ENCODE results near the gene HMX1. TPM values are rescaled to one million over a fixed set of nuclear protein-coding genes. Genes with fewer than 3 reads are reported as not detected.

Gene HMX1
- total RNA-seq, 4 donors from 2014 or later: not detected

- H3K9me3 ChIP-seq: peaks cover 0 to 13% (median 0%) of the 10 kb centered on the region in 3 donors
- H3K27ac ChIP-seq: no peak overlapping the region
- WGBS, 2 donors (ENCODE audit: low coverage in 1 of 2): 24 to 77% methylated on average over 2 of the region's 10 CpGs
- no peak overlapping the region for H3K4me3 ChIP-seq
- H3K4me1 ChIP-seq: no peaks in the 10 kb centered on the region
- peaks cover 70% of the 10 kb centered on the region for H3K27me3 ChIP-seq
- no peaks in the 10 kb centered on the region for H3K36me3 ChIP-seq
- no peak for ATAC-seq
- TF ChIP-seq CTCF (IDR thresholded peaks at IDR 0.05) (no peak), POLR2AphosphoS5 (IDR thresholded peaks at IDR 0.05) (no peak), POLR2A (IDR thresholded peaks at IDR 0.05) (no peak), EP300 (IDR thresholded peaks at IDR 0.05) (no peak)
Measured at GRCh38 chr4:8840006-8840793, 31.4 kb downstream of the HMX1 start.

- H3K27me3 ChIP-seq: peaks cover 69% of the 10 kb centered on the region
- no peaks in the 10 kb centered on the region for H3K4me1 ChIP-seq
- H3K36me3 ChIP-seq: no peaks in the 10 kb centered on the region
- H3K9me3 ChIP-seq: peaks cover 0 to 7% (median 0%) of the 10 kb centered on the region in 3 donors
- ATAC-seq: no peak
- 77 to 90% methylated on average over 2 to 13 of the region's 22 CpGs for WGBS, 2 donors (ENCODE audit: low coverage in 1 of 2)
- TF ChIP-seq POLR2A (IDR thresholded peaks at IDR 0.05) (no peak), CTCF (IDR thresholded peaks at IDR 0.05) (no peak), EP300 (IDR thresholded peaks at IDR 0.05) (no peak), POLR2AphosphoS5 (IDR thresholded peaks at IDR 0.05) (no peak)
- no peak overlapping the region for H3K4me3 ChIP-seq
- H3K27ac ChIP-seq: no peak overlapping the region
Measured at GRCh38 chr4:8838961-8839431, 32.6 kb downstream of the HMX1 start.

- H3K36me3 ChIP-seq: no peaks in the 10 kb centered on the region
- 48 to 67% methylated on average over 4 to 7 of the region's 12 CpGs for WGBS, 2 donors (ENCODE audit: low coverage in 1 of 2)
- no peaks in the 10 kb centered on the region for H3K4me1 ChIP-seq
- peaks cover 0 to 1% (median 0%) of the 10 kb centered on the region in 3 donors for H3K9me3 ChIP-seq
- H3K27me3 ChIP-seq: peaks cover 69% of the 10 kb centered on the region
- no peak overlapping the region for H3K27ac ChIP-seq
- H3K4me3 ChIP-seq: no peak overlapping the region
- ATAC-seq: no peak
- TF ChIP-seq EP300 (IDR thresholded peaks at IDR 0.05) (no peak), CTCF (IDR thresholded peaks at IDR 0.05) (no peak), POLR2A (IDR thresholded peaks at IDR 0.05) (no peak), POLR2AphosphoS5 (IDR thresholded peaks at IDR 0.05) (no peak)
Measured at GRCh38 chr4:8838296-8838960, 33.2 kb downstream of the HMX1 start.

GRCh38 chr4:8837181-8837841 lies 34.3 kb downstream of the HMX1 start:
- 43 to 66% methylated on average over 3 to 12 of the region's 19 CpGs for WGBS, 2 donors (ENCODE audit: low coverage in 1 of 2)
- Histone ChIP-seq H3K9me3 (no peaks in the 10 kb centered on the region), H3K27me3 (peaks cover 76% of the 10 kb centered on the region), H3K27ac (no peak overlapping the region), H3K4me1 (no peaks in the 10 kb centered on the region), H3K4me3 (no peak overlapping the region), H3K36me3 (no peaks in the 10 kb centered on the region)
- ATAC-seq: no peak
- TF ChIP-seq EP300 (IDR thresholded peaks at IDR 0.05) (no peak), CTCF (IDR thresholded peaks at IDR 0.05) (no peak), POLR2AphosphoS5 (IDR thresholded peaks at IDR 0.05) (no peak), POLR2A (IDR thresholded peaks at IDR 0.05) (no peak)

All from gastroesophageal sphincter (tissue), 4 donors.